Body of pancreas (tissue), 4 donors: Measurements from ENCODE around the gene ETFDH.

Experiments
- CTCF ChIP-seq, 7 experiments: fragments of 450-650 bp in 4 of 7; fragments of 200-600 bp in 3 of 7; sonication (generic) in 3 of 7; IDR thresholded peaks; one replicate each; pipeline ENCODE4 v1.5.1; 2016 to 2019; ENCODE audit warnings: antibody characterized with exemption in 7 of 7
- POLR2A ChIP-seq, 3 donors: fragments of 450-650 bp; IDR thresholded peaks; one replicate each; pipeline ENCODE4 v1.6.1; 2016; ENCODE audit warnings: antibody characterized with exemption in 3 of 3, mild to moderate bottlenecking in 2 of 3

- TF ChIP-seq POLR2A (IDR thresholded peaks at IDR 0.05) (no peak), CTCF (IDR thresholded peaks at IDR 0.05) (no peak)
These were observed 46.6 kb upstream of the ETFDH start for GRCh38 chr4:158625544-158625943.
